ENCODE measurements around the gene ARHGEF40.
"Not testable (repeated sequence)": the region's sequence is repeated elsewhere in the genome, so short reads cannot be mapped to it uniquely, and the experiment has no call there.

Gene ARHGEF40

DNA sequence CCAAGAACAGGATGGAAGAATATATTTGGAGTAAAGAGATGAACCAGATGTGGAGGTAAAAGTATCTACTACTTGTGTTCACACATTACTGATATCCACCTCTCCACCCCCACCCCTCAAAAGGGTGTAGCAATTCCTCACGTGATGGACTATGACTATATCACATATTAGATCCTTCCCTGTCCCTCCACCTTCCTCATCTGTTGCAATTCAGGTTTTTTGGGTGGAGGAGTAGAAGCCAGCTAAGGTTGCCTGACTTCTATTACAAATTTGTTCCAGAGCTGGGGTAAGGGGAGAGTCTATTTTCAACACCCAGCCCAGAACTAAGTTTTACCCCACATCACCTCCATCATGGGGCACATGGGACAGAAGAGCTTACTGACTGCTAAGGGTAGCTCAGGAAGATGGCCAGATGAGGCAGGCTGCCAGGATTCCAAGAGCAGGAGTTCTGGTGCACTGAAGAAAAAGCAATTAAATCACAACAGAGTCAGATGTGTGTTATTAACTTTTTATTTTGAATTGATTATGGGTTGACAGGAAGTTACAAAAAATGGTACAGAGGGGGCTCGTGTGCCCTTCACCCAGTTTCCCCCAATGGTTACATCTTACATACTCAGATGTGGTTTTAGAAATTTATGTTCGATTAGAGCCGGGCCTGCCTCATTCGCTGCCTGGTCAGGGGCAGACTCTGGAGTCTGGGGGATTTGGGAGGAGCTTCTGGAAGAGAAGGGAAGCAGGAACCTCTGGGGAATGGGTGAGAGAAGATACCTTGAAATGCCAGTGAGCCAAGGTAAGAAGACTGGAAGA is 37.6 kb upstream of the ARHGEF40 start:
- no peaks in the 10 kb centered on the region for H3K36me3 ChIP-seq (replicated peaks)
- no peaks in the 10 kb centered on the region for H3K4me1 ChIP-seq
- no peak for DNase-seq (ENCODE audit: low spot score in 2 of 2)
- H3K27me3 ChIP-seq (ENCODE audit: low read depth), result no peaks in the 10 kb centered on the region
- H3K4me3 ChIP-seq, result no peak overlapping the region
- in situ Hi-C loops (cut with MboI; ENCODE audit: low sequenced_read_pairs), result no loop called here
- H3K9me3 ChIP-seq, result no peaks in the 10 kb centered on the region

DNA sequence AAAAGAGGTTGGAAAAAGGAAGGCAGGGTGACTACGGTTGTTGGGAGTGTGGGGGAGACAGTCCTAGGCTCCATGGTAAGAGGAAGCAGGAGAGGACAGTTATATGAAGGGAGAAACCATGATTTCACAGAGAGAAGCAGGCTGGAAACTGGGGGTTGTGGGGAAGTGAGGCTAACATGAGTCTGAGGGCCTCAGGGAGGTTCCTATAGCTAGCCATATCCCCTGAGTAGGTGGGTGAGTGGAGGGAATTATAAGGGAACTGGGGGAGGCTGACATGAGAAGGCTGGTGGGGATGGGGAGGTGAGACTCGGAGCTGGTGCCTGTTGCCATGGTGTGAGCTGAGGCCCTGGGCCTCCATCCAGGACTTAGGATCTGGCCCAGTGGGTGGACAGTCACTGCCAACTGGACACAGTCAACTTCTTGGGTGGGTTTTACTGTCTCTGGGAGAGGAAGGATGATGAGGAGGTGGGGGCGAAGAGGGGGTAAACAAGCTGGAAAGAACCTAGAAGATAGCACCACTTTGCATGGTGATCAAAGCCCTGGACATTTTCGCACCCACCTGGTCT is 36.9 kb upstream of the ARHGEF40 start:
- Histone ChIP-seq H3K4me3 (no peak overlapping the region), H3K9me3 (no peaks in the 10 kb centered on the region), H3K27me3 (ENCODE audit: low read depth) (no peaks in the 10 kb centered on the region; the same call in none of the 2 replicates), H3K4me1 (no peaks in the 10 kb centered on the region), H3K36me3 (replicated peaks) (no peaks in the 10 kb centered on the region)
- DNase-seq (ENCODE audit: low spot score in 2 of 2), result no peak
- in situ Hi-C loops (cut with MboI; ENCODE audit: low sequenced_read_pairs), result no loop called here

- in situ Hi-C loops (cut with MboI; ENCODE audit: low sequenced_read_pairs), result no loop called here
- no peak within 1 kb of the TSS for H3K4me3 ChIP-seq
- DNase-seq (ENCODE audit: low spot score in 2 of 2), result no peak
- no peaks in the 10 kb centered on the region for H3K36me3 ChIP-seq (replicated peaks)
- no peaks in the 10 kb centered on the region for H3K4me1 ChIP-seq
- no peaks in the 10 kb centered on the region; the same call in none of the 2 replicates for H3K27me3 ChIP-seq (ENCODE audit: low read depth)
- H3K9me3 ChIP-seq, result no peaks in the 10 kb centered on the region
Observed at GRCh38 chr14:21034707-21035106, 35.4 kb upstream of the ARHGEF40 start, which contains the start of gene RNASE13. Gene RNASE13 (minus strand): TSS chr14:21034807. CDS start chr14:21034288, 519 bp downstream.

GRCh38 chr14:21036751-21037150 is 33.4 kb upstream of the ARHGEF40 start:
- Histone ChIP-seq H3K27me3 (ENCODE audit: low read depth) (no peaks in the 10 kb centered on the region; the same call in none of the 2 replicates), H3K4me3 (no peak overlapping the region), H3K36me3 (replicated peaks) (no peaks in the 10 kb centered on the region), H3K9me3 (no peaks in the 10 kb centered on the region), H3K4me1 (no peaks in the 10 kb centered on the region)
- in situ Hi-C loops (cut with MboI; ENCODE audit: low sequenced_read_pairs), result no loop called here
- DNase-seq (ENCODE audit: low spot score in 2 of 2), result no peak

DNA sequence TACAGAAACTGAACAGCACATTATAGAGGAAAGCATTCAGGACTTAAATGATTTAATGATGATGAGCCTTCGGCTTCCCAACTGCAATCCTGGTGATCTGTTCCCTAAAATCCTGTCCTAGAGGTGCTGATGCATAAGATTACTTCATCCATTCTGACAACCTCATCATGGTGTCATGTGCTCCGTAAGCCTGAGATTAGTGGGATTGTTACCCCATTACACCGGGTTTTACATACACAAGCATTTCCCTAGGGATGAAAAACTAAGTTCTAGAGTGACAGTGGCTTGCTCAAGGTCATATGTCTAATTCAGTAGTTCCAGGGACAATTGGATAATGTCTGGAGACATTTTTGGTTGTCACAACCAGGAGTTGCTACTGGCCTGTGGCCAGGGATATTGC is 32.9 kb upstream of the ARHGEF40 start:
- DNase-seq (ENCODE audit: low spot score in 2 of 2), result no peak
- no peaks in the 10 kb centered on the region for H3K9me3 ChIP-seq
- in situ Hi-C loops (cut with MboI; ENCODE audit: low sequenced_read_pairs), result no loop called here
- H3K4me1 ChIP-seq, result no peaks in the 10 kb centered on the region
- H3K4me3 ChIP-seq, result no peak overlapping the region
- no peaks in the 10 kb centered on the region; the same call in none of the 2 replicates for H3K27me3 ChIP-seq (ENCODE audit: low read depth)
- H3K36me3 ChIP-seq (replicated peaks), result no peaks in the 10 kb centered on the region

GRCh38 chr14:21038441-21039422 is 31.4 kb upstream of the ARHGEF40 start:
- in situ Hi-C loops (cut with MboI; ENCODE audit: low sequenced_read_pairs), result no loop called here
- H3K4me3 ChIP-seq, result no peak overlapping the region
- DNase-seq (ENCODE audit: low spot score in 2 of 2), result no peak

GRCh38 chr14:21039585-21040369 is 30.3 kb upstream of the ARHGEF40 start:
- no peak overlapping the region for H3K4me3 ChIP-seq
- in situ Hi-C loops (cut with MboI; ENCODE audit: low sequenced_read_pairs), result no loop called here
- no peaks in the 10 kb centered on the region for H3K9me3 ChIP-seq
- no peaks in the 10 kb centered on the region for H3K4me1 ChIP-seq
- peaks cover 3% of the 10 kb centered on the region for H3K27me3 ChIP-seq (ENCODE audit: low read depth)
- H3K36me3 ChIP-seq (replicated peaks), result no peaks in the 10 kb centered on the region
- peak; percentile 50 to 73 for DNase-seq (ENCODE audit: low spot score in 2 of 2)

More at GRCh38 chr14:21038441-21039422, 31.4 kb upstream of the ARHGEF40 start:
- H3K4me1 ChIP-seq, result no peaks in the 10 kb centered on the region
- H3K27me3 ChIP-seq (ENCODE audit: low read depth), result no peaks in the 10 kb centered on the region; the same call in none of the 2 replicates
- no peaks in the 10 kb centered on the region for H3K9me3 ChIP-seq
- no peaks in the 10 kb centered on the region for H3K36me3 ChIP-seq (replicated peaks)

DNA sequence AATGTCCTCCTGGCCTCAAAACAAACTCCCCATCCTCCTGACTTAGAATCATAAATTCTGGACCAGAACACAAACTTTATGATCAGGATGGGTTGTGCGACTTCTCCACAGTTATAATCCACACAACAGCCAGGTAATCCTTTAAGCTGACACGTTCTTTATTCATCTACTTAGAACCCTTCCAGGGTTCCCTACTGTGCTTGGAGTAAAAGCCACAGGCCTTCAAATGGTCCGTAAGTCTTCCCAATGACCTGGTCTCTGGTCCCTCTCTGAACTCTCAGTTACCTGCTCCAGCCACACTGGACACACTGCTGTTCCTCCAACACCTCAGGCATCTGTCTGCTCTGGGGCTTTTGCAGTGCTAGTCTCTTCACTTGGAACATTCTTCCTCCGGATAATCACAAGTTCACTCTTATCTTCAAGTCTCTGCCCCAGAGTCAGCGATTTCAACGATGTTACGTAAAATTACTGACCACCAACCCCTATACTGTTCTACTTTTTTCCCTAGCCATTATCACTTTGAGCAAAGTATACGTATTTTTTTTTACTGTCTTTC is 29.7 kb upstream of the ARHGEF40 start:
- Histone ChIP-seq H3K4me1 (no peaks in the 10 kb centered on the region), H3K9me3 (no peaks in the 10 kb centered on the region), H3K4me3 (no peak overlapping the region), H3K36me3 (replicated peaks) (no peaks in the 10 kb centered on the region), H3K27me3 (ENCODE audit: low read depth) (peaks cover 6% of the 10 kb centered on the region)
- DNase-seq (ENCODE audit: low spot score in 2 of 2), result no peak
- in situ Hi-C loops (cut with MboI; ENCODE audit: low sequenced_read_pairs), result no loop called here

GRCh38 chr14:21040941-21041340 is 29.2 kb upstream of the ARHGEF40 start:
- H3K36me3 ChIP-seq (replicated peaks); H3K27me3 ChIP-seq (ENCODE audit: low read depth); in situ Hi-C loops (cut with MboI; ENCODE audit: low sequenced_read_pairs); H3K9me3 ChIP-seq; H3K4me1 ChIP-seq; DNase-seq (ENCODE audit: low spot score in 2 of 2); H3K4me3 ChIP-seq: not testable (repeated sequence)

- H3K9me3 ChIP-seq, result no peaks in the 10 kb centered on the region
- no peaks in the 10 kb centered on the region for H3K4me1 ChIP-seq
- no peak for DNase-seq (ENCODE audit: low spot score in 2 of 2)
- no peaks in the 10 kb centered on the region for H3K36me3 ChIP-seq (replicated peaks)
- no peak within 1 kb of the TSS for H3K4me3 ChIP-seq
- in situ Hi-C loops (cut with MboI; ENCODE audit: low sequenced_read_pairs), result no loop called here
- peaks cover 6% of the 10 kb centered on the region for H3K27me3 ChIP-seq (ENCODE audit: low read depth)
Observed at GRCh38 chr14:21041676-21042433, 28.2 kb upstream of the ARHGEF40 start, which contains the start of gene RNASE7. Gene RNASE7 (plus strand): TSS chr14:21042362. CDS start chr14:21042993, 631 bp downstream.

DNA sequence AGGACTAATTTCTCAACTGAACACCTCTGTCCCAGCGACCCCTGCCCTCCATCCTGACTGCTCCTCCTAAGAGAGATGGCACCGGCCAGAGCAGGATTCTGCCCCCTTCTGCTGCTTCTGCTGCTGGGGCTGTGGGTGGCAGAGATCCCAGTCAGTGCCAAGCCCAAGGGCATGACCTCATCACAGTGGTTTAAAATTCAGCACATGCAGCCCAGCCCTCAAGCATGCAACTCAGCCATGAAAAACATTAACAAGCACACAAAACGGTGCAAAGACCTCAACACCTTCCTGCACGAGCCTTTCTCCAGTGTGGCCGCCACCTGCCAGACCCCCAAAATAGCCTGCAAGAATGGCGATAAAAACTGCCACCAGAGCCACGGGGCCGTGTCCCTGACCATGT is 27.2 kb upstream of the ARHGEF40 start:
- H3K4me3 ChIP-seq, result no peak overlapping the region
- peaks cover 6% of the 10 kb centered on the region for H3K27me3 ChIP-seq (ENCODE audit: low read depth)
- in situ Hi-C loops (cut with MboI; ENCODE audit: low sequenced_read_pairs), result no loop called here
- no peaks in the 10 kb centered on the region for H3K36me3 ChIP-seq (replicated peaks)
- H3K4me1 ChIP-seq, result no peaks in the 10 kb centered on the region
- DNase-seq (ENCODE audit: low spot score in 2 of 2), result no peak
- H3K9me3 ChIP-seq, result no peaks in the 10 kb centered on the region

- in situ Hi-C loops (cut with MboI; ENCODE audit: low sequenced_read_pairs), result no loop called here
- DNase-seq (ENCODE audit: low spot score in 2 of 2), result no peak
Observed at GRCh38 chr14:21043387-21043973, 26.6 kb upstream of the ARHGEF40 start.

More at GRCh38 chr14:21043387-21043973, 26.6 kb upstream of the ARHGEF40 start:
- Histone ChIP-seq H3K9me3 (no peaks in the 10 kb centered on the region), H3K4me3 (no peak overlapping the region), H3K4me1 (no peaks in the 10 kb centered on the region), H3K27me3 (ENCODE audit: low read depth) (peaks cover 6% of the 10 kb centered on the region), H3K36me3 (replicated peaks) (no peaks in the 10 kb centered on the region)

All from HAP-1 (cell line).